Measurements from ENCODE around the gene CLDN19. TPM values are rescaled to one million over a fixed set of nuclear protein-coding genes. Genes with fewer than 3 reads are reported as not detected.

Gene CLDN19
- total RNA-seq, 1 experiment from 2014 or later = not detected

- POLR2A ChIA-PET = interaction anchor here (1.9 kb wide), 1 partner anchor 11 kb away, joined by 9 read pairs; no protein-coding TSS in a partner anchor
- BruUV-seq (replicated peaks) = no TSS peak
- no peak for TF ChIP-seq CTCF (IDR thresholded peaks at IDR 0.05; ENCODE audit: unreplicated experiment)
- Mint-ChIP-seq H3K9me3 (ENCODE audit: unreplicated experiment) (no peaks in the 10 kb centered on the region), H3K36me3 (ENCODE audit: insufficient read depth, unreplicated experiment) (peaks cover 26% of the 10 kb centered on the region), H3K4me3 (ENCODE audit: unreplicated experiment) (no peak within 1 kb of the TSS), H3K4me1 (ENCODE audit: insufficient read depth, unreplicated experiment) (peaks cover 10% of the 10 kb centered on the region), H3K27ac (ENCODE audit: low read depth, unreplicated experiment) (no peak within 1 kb of the TSS), H3K27me3 (ENCODE audit: insufficient read depth, unreplicated experiment) (no peaks in the 10 kb centered on the region)
- intact Hi-C loops (cut with micrococcal nuclease) = no loop called here
- DNase-seq (ENCODE audit: unreplicated experiment) = no peak
- CTCF ChIA-PET = interaction anchor here (0.8 kb wide), 1 partner anchor 288 kb away, joined by 3 read pairs; no protein-coding TSS in a partner anchor
These were observed 45.1 kb upstream of the CLDN19 start, which contains the start of gene TMEM269 for GRCh38 chr1:42784946-42785693. Gene TMEM269, plus strand, starts transcription at chr1:42784991. Its CDS starts 4,903 bp downstream, at chr1:42789894.

- Mint-ChIP-seq H3K4me3 (ENCODE audit: unreplicated experiment) (no peak overlapping the region), H3K9me3 (ENCODE audit: unreplicated experiment) (no peaks in the 10 kb centered on the region), H3K27ac (ENCODE audit: low read depth, unreplicated experiment) (no peak overlapping the region), H3K4me1 (ENCODE audit: insufficient read depth, unreplicated experiment) (peaks cover 10% of the 10 kb centered on the region), H3K27me3 (ENCODE audit: insufficient read depth, unreplicated experiment) (no peaks in the 10 kb centered on the region), H3K36me3 (ENCODE audit: insufficient read depth, unreplicated experiment) (peaks cover 31% of the 10 kb centered on the region)
- POLR2A ChIA-PET = interaction anchor here (1.9 kb wide), 1 partner anchor 10 kb away, joined by 9 read pairs; no protein-coding TSS in a partner anchor
- intact Hi-C loops (cut with micrococcal nuclease) = no loop called here
- no peak for TF ChIP-seq CTCF (IDR thresholded peaks at IDR 0.05; ENCODE audit: unreplicated experiment)
- no peak for DNase-seq (ENCODE audit: unreplicated experiment)
- BruUV-seq (replicated peaks) = no TSS peak
- CTCF ChIA-PET = interaction anchor here (0.8 kb wide), 1 partner anchor 289 kb away, joined by 3 read pairs; no protein-coding TSS in a partner anchor
These were observed 44.5 kb upstream of the CLDN19 start for GRCh38 chr1:42784547-42784945.

- CTCF ChIA-PET = interaction anchor here (0.6 to 0.8 kb wide), 3 partner anchors 16 to 972 kb away, joined by 3 to 4 read pairs (median 3); partner anchors contain the start of genes C1orf50 and P3H1
- POLR2A ChIA-PET = interaction anchor here (0.7 to 2.6 kb wide), 6 partner anchors 9 to 58 kb away, joined by 3 to 9 read pairs (median 4); no protein-coding TSS in a partner anchor
- TF ChIP-seq CTCF (IDR thresholded peaks at IDR 0.05; ENCODE audit: unreplicated experiment) = no peak
- no peaks in the 10 kb centered on the region for H3K9me3 Mint-ChIP-seq (ENCODE audit: unreplicated experiment)
- H3K27ac Mint-ChIP-seq (ENCODE audit: low read depth, unreplicated experiment) = no peak overlapping the region
- DNase-seq (ENCODE audit: unreplicated experiment) = no peak
- peaks cover 10% of the 10 kb centered on the region for H3K4me1 Mint-ChIP-seq (ENCODE audit: insufficient read depth, unreplicated experiment)
- H3K27me3 Mint-ChIP-seq (ENCODE audit: insufficient read depth, unreplicated experiment) = no peaks in the 10 kb centered on the region
- H3K36me3 Mint-ChIP-seq (ENCODE audit: insufficient read depth, unreplicated experiment) = peaks cover 43% of the 10 kb centered on the region
- intact Hi-C loops (cut with micrococcal nuclease) = no loop called here
- H3K4me3 Mint-ChIP-seq (ENCODE audit: unreplicated experiment) = no peak overlapping the region
- BruUV-seq (replicated peaks) = no TSS peak
These were observed 43.1 kb upstream of the CLDN19 start for GRCh38 chr1:42783092-42783491.

- BruUV-seq (replicated peaks) = no TSS peak
These were observed 40.1 kb upstream of the CLDN19 start for GRCh38 chr1:42780176-42780575.

More at GRCh38 chr1:42780176-42780575, 40.1 kb upstream of the CLDN19 start:
- intact Hi-C loops (cut with micrococcal nuclease) = no loop called here
- H3K4me1 Mint-ChIP-seq (ENCODE audit: insufficient read depth, unreplicated experiment) = peaks cover 10% of the 10 kb centered on the region
- CTCF ChIA-PET = interaction anchor here (0.6 to 1.5 kb wide), 6 partner anchors 22 to 295 kb away, joined by 3 to 4 read pairs (median 3); no protein-coding TSS in a partner anchor
- no peak overlapping the region for H3K4me3 Mint-ChIP-seq (ENCODE audit: unreplicated experiment)
- no peaks in the 10 kb centered on the region for H3K9me3 Mint-ChIP-seq (ENCODE audit: unreplicated experiment)
- no peak for DNase-seq (ENCODE audit: unreplicated experiment)
- no peaks in the 10 kb centered on the region for H3K27me3 Mint-ChIP-seq (ENCODE audit: insufficient read depth, unreplicated experiment)
- no peak for TF ChIP-seq CTCF (IDR thresholded peaks at IDR 0.05; ENCODE audit: unreplicated experiment)
- POLR2A ChIA-PET = interaction anchor here (0.6 to 5.7 kb wide), 4 partner anchors 13 to 109 kb away, joined by 3 to 32 read pairs (median 5); partner anchors contain the start of genes C1orf50, ERMAP, P3H1 and SVBP
- H3K27ac Mint-ChIP-seq (ENCODE audit: low read depth, unreplicated experiment) = no peak overlapping the region
- H3K36me3 Mint-ChIP-seq (ENCODE audit: insufficient read depth, unreplicated experiment) = peaks cover 65% of the 10 kb centered on the region

Measured in MCF 10A (cell line).